HEK293T (cell line): Measurements from ENCODE around the gene SUGCT.

Experiments used
- FOXM1 ChIP-seq: fragments of 450-650 bp; IDR thresholded peaks from 2 replicates; pipeline ENCODE4 v1.6.1; 2017; ENCODE audit warnings: mild to moderate bottlenecking, borderline replicate concordance
- SP1 ChIP-seq: fragments of 450-650 bp; IDR thresholded peaks from 2 replicates; pipeline ENCODE4 v1.6.1; 2017
- SUZ12 ChIP-seq: fragments of 450-650 bp; IDR thresholded peaks from 2 replicates; pipeline ENCODE4 v1.6.1; 2016; ENCODE audit warnings: mild to moderate bottlenecking

DNA sequence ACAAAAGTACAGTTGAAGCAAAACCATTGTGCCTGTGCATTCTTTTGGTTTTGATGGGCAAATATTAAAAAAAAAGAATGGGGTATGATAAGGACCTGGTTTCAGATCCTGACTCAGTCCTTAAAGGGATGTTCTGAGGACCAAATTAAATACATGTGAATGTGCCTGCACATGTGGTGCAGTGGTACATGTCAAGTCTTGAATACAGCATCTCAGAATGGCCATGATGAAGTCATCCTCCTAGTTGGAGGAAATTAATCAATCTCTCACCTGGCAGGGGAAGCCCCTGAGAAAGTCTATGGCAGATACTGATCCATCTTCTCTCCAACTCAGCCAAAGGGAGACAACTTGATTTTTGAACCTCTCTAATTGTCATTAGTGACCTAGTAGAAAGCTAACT, 207.0 kb downstream of the SUGCT start:
- TF ChIP-seq SUZ12 (no peak), SP1 (no peak), FOXM1 (no peak)
